Activated CD4-positive, alpha-beta T cell treated with anti-CD3 and anti-CD28 coated beads for 48 hours (primary cell): ENCODE results near the gene CA10.

Source experiments
- DNase-seq: peaks from one replicate; pipeline ENCODE4 v3.0.0-alpha.2; 2020

CA10 gene

DNA sequence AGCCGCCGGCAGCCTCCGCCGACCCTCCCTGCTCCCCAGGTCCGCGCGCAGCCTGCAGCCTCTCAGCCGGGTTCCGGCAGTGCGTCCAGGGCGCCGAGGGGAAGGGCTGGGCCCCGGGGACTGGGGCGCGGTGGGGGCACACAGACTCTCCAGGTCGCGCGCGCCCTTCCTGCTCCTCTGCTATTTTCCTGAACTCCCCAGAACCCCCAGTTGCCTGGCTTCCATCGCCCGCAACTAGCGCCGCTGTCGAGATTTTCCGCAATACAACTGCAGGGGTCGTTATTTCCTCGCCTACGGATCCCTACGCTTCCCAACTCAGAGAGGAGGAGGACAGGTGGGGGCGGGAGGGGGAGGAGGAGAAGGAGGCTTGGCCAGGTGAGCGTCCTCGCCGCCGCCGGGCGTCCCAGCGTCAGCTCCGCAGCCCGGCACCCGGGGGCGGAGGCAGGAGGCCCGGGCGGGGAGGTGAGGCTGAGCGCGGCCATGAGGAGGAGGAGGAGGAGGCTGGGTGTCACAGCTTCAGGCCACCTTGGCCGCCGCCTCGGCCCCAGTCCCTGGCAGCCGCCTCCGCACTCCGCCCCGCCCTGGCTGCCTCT, at the start of gene CA10:
Gene CA10 (minus strand): TSS at position 265 of the 593 bp plus-strand sequence.
- DNase-seq = no peak

GRCh38 chr17:52207796-52208195, 49.3 kb upstream of the CA10 start:
- no peak for DNase-seq

DNA sequence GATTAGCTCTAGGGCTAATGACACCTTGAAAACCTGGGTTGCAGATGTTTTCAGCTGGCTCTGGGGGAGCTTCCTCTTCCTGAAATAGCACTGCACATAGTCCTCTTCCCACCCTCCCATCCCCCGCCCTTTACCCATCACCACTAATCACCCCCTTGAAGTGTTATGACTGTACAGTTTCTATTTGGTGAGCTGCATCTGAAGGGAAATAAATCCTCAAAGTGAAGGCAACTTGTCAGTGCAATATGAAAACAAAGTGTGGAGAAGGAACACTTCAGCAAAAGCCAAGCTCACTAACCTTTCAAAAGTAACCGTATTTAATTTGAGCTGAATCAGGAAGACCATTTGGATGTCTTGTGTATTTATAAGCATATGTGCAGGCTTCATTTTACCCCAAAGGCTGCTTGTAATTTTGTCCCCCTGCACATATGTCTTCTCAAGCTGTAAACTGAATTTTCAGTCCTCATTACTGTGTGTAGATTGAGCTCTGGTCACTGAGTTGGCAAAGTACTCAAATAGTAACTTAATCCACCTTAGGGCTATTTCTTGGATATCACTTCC, 44.1 kb upstream of the CA10 start:
- no peak for DNase-seq

DNA sequence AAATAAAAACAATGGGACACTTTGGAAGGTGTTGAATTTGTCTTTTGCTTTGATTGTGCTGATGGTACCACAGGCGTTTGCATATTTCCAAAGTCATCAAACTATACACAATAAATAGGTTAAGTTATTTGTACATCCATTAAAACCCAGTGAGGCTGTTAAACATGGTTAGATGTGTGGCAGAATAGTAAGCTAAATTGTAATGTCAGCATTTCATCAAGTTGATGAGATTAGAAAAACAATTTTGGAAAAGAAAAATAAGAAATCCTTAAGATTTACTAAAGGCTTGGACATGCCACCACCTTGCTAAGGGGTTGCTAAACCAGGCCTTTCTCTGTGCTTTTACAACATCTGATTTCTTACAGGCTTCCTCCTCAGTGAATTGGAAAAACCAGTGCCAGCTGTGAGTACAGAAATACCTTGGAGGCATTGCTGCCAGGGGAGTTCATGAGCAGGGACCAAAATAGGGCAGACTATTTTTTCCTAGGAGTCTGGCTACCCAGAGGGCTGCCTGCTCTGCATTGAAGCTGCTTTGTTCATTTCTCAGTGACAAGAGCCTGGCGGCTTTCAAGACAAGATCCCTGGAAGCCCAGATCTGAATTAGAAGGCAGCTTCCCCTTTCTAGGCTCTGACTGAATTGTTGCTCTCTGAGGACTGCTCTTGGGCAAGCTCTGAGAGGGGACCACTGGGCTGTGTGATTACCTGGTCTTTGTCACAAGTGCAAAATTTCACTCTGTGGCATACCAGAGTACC, 43.4 kb upstream of the CA10 start:
- no peak for DNase-seq

DNA sequence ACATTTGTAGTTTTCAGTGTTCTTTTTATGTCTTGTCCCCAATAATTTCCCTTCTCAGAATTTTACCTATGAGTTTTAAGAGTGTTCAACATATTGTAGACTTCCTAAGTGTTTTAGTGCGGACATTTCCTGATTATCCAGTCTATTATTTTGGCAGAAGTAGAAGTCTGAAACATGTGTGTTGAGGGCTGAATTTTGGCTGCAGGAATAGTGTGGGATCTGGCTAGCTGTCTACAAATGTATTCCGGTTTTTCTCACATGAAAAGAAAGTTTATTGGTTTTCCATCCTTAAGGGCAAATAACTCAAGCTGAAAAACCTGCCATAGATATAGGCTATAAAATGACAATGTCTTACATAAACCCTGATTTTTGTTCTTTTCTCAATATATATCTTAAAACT, 33.0 kb upstream of the CA10 start:
- DNase-seq = no peak

DNA sequence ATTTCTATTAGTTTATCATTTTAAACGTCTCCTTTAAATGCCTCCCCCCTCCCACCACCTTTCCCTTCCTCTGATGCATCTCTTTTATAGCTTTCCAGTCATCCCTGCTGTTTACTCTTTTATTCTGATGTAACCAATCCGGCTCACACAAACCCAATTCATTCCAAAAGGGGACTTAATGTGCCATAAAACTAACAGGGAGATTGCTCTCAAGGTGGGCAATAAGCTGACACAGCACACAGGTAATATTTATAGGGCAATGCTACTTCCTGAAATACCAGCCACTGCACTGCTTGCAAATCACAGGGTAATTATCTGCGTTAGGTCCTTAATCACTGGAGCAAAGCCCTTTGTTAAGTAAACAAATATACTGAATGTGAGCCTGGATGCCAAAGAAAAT, 23.3 kb upstream of the CA10 start:
- no peak for DNase-seq

DNA sequence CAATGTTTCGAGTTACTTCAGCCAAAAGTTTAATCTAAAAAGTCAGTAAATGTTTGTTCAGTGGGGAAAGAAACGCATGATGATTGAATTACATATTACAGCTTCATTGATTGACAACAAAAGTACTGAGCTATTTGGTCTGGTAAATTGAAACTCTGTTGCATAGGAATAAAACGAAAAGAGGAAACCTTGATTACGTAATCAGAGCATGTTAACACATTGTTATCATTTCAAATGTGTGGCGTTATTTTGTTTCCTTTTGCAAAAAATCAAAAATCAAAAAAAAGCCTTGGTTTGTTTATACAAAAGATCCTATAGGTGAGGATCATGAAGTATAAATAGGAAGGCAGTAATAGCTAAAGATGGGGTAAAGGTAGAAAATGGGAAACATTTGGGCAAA, 19.5 kb upstream of the CA10 start:
- no peak for DNase-seq

- no peak for DNase-seq
Observed at GRCh38 chr17:52170963-52171572, 12.6 kb upstream of the CA10 start.

- no peak for DNase-seq
Observed at GRCh38 chr17:52160136-52160567, 1.6 kb upstream of the CA10 start.

GRCh38 chr17:52159246-52160135, 977 bp upstream of the CA10 start:
- no peak for DNase-seq

GRCh38 chr17:52157603-52158449, 688 bp downstream of the CA10 start:
- DNase-seq = no peak

GRCh38 chr17:52156576-52157570, 1.6 kb downstream of the CA10 start:
- no peak for DNase-seq

DNA sequence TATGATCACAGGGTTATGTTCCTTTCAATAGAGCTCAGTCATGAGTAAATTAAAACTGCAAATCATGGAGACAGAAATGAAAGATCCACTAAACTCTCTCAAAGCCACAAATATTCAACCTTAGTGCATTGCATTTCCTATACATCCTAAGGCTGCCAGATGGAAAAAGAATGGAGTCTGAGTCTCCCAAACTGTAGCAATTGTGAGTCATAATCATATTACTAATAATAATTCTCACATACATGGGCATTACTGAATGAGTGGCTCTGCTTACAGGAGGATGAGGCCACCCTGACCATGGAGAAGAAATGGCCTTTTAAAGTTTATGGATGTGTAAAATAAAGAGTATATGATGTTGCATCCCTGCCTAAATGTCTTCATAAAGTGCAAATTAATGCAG, 3.2 kb downstream of the CA10 start:
- no peak for DNase-seq

DNA sequence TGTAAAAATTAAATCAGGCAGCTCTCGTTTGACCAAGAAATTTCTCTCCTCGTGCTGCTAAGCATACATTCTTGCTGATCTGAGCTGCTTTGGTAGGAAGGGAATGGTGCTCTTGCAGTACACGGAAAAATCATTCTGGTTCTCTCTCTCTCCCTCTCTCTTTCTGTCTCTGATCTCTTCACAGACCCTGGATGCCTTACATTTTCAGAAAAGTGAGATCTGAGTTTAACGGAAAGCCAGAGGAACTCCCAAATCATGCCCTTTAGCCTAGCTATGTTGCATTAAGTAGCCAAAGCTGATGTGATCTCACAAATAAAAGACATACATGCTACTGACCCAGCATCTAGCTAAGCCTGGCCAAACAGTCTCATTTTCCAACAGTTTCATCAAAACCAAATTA, 4.0 kb downstream of the CA10 start:
- no peak for DNase-seq

GRCh38 chr17:52150935-52151334, 7.6 kb downstream of the CA10 start:
- DNase-seq = no peak

- DNase-seq = no peak
Observed at GRCh38 chr17:52149626-52150025, 8.9 kb downstream of the CA10 start.

DNA sequence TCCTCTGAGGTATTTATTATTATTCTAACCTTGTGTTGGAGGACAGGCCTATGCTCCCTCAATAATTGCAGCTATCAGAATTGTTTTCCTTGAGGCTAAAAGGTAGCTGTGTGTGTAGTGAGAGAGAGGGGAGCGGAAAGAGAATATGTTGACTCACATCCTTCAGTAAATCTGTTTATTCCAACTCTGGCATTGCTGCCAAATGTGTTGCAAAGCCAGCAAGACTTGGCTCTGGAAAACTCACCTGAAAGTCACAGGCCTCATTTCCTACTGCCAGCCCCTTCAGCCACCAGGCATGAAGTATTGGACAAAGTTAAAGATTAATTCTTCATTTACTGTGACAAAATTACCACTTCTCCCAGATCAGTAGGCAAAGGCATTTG, 9.6 kb downstream of the CA10 start:
- no peak for DNase-seq

- DNase-seq = no peak
Observed at GRCh38 chr17:52148288-52148968, 10.1 kb downstream of the CA10 start.

DNA sequence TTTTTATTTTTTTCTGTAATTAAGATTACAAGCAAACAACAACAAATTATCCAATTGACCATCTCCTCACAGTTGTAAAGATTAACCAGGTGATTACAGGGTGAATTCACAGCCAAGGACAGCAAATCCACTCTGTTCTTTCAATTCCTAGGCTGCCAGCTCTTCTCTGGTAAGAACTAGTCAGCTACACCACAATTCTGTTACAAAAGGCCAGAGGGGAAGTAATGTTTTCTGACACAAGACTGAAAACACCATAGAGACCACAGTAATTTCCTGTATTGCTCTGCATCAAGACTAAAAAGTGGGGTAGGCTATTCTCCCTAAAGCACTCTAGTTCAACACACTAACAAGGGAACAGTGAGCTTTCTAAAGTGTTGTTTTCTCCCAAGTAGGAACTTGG, 10.6 kb downstream of the CA10 start:
- no peak for DNase-seq

- DNase-seq = no peak
Observed at GRCh38 chr17:52147431-52147830, 11.1 kb downstream of the CA10 start.
